Measurements from ENCODE around the gene S100A8.

The S100A8 gene

DNA sequence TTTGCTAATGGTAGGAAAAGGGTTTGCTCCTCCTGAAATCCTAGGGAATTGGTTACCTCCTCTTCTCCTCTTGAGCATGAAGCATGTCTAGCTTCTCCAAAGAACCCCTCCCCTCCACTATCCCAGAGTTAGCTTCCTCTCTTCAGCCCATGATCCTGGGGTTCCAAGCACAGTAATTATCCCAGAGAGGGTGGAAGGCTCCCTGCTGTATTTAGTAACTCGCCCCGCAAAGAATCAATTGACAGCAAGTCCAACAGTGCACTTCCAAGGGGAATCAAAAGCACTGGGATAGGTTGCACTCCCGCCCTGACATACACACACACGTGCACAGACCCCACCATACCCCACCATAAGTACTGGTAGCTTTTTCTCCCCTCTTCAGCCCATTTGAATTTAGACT, 3.1 kb downstream of the S100A8 start:
- Mint-ChIP-seq H3K27me3 (no peaks in the 10 kb centered on the region), H3K4me1 (ENCODE audit: low read depth) (no peaks in the 10 kb centered on the region), H3K9me3 (ENCODE audit: low read depth) (no peaks in the 10 kb centered on the region), H3K27ac (no peak overlapping the region), H3K4me3 (no peak overlapping the region), H3K36me3 (no peaks in the 10 kb centered on the region)

DNA sequence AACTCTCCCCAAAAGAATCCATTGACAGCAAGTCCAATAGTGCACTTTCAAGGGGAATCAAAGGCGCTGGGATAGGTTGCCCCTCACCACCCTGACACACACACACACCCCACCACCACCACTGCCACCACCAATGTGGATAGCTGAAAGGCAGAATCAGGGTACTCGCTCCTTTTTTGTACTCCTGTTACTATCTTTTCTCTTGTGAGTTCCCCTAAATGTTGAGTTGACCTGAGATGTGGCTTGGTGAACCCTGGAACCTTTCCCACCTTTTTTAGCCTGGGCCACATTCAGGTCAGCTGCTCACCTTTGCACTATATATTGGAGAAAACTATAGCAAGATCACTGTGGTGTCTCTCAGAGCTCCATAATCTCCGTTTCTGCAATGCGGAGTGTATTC, 3.9 kb downstream of the S100A8 start:
- Mint-ChIP-seq H3K4me3 (no peak overlapping the region), H3K36me3 (no peaks in the 10 kb centered on the region), H3K27ac (no peak overlapping the region), H3K4me1 (ENCODE audit: low read depth) (no peaks in the 10 kb centered on the region), H3K27me3 (no peaks in the 10 kb centered on the region), H3K9me3 (ENCODE audit: low read depth) (no peaks in the 10 kb centered on the region)

DNA sequence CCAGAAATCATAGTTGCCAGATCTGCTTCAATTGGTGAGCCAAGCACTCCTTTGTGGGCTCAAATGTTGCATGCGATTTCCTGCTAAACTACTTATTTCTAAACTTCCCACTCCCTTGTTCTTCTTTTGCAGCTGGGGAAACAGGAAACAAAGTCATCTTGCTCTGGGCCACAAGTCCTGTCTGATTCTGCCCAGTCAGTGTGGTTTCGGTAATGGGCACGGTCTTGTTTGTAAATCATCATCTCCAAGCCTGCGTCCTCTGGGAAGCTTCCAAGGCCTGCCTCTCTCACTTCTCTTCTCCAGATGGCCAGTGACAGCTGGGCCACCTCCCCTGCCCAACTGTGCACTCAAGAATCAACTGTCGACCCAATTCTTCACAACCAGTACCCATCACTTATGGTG, 4.4 kb downstream of the S100A8 start:
- H3K27ac Mint-ChIP-seq: no peak overlapping the region
- H3K36me3 Mint-ChIP-seq: no peaks in the 10 kb centered on the region
- no peaks in the 10 kb centered on the region for H3K4me1 Mint-ChIP-seq (ENCODE audit: low read depth)
- H3K4me3 Mint-ChIP-seq: no peak overlapping the region
- H3K27me3 Mint-ChIP-seq: no peaks in the 10 kb centered on the region
- H3K9me3 Mint-ChIP-seq (ENCODE audit: low read depth): no peaks in the 10 kb centered on the region

DNA sequence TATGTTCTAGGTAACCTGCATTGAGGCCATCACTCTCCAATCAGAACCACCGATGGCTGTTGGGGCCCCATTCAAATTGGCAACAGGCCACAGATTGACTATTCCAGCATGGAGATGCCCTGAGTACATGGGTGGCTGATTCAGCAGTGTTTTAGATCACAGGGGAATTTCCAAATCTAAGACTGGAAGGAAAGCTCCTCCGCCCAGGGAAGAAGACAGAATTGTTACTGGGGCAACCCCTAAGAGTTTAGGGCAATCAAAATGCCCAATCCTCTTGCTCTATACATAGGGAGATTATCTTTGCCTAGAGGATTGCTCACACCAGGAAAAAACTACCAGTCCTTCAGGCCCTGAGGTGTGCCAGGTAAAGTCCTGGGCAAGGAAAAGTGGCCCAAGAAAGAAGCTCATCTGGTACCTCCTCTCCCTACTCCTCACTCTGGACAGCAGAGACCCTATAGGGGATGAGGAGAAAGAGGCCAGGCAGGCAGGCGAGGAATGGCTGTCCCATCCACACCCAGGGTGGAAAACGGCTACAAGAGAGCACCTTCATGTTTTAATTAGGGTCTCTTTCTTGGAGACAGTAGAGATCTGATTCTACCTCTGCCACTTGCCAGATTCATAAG, 5.8 kb downstream of the S100A8 start:
- Mint-ChIP-seq H3K9me3 (ENCODE audit: low read depth) (no peaks in the 10 kb centered on the region), H3K4me1 (ENCODE audit: low read depth) (no peaks in the 10 kb centered on the region), H3K4me3 (no peak overlapping the region), H3K27me3 (no peaks in the 10 kb centered on the region), H3K36me3 (no peaks in the 10 kb centered on the region), H3K27ac (no peak overlapping the region)

DNA sequence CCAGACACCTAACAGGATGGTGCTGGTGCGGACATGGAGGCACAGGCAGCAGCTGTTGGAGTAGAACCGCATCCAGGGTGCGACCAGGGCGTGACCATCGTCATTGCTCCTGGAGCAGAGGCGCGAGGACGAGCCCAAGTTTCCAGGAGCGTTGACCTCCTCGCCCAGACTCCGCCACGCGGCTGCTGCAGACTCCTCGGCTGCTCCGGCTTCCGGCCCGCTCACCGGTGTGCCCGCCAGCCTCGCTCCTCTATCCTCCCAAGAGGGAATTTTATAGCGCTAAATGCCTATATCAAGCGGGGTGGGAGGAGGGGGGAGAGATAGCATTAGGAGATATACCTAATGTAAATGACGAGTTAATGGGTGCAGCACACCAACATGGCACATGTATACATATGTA, 10.2 kb downstream of the S100A8 start:
- H3K27me3 Mint-ChIP-seq: peaks cover 18% of the 10 kb centered on the region
- H3K36me3 Mint-ChIP-seq: peaks cover 3% of the 10 kb centered on the region
- H3K4me1 Mint-ChIP-seq (ENCODE audit: low read depth): no peaks in the 10 kb centered on the region
- no peaks in the 10 kb centered on the region for H3K9me3 Mint-ChIP-seq (ENCODE audit: low read depth)
- no peak overlapping the region for H3K27ac Mint-ChIP-seq
- no peak overlapping the region for H3K4me3 Mint-ChIP-seq

DNA sequence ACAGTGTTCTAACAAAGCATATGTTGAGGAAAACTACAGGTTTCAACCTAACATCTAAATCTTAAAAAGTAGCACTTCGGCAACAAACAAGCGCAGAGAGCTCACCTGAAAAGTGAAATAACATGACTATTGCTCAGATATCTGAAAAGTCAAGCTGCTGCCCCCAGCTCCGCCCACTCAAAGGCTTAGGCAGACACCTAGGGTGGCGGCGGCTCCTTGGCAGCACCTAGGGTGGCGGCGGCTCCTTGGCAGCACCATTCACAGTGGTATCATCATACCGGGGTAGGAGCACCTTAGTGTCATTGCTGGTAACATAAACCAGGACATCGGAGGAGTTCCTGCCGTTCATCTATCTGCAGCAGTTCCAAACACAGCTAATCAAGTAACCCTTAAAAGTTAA, 11.3 kb downstream of the S100A8 start:
- Mint-ChIP-seq H3K4me3 (no peak overlapping the region), H3K36me3 (peaks cover 3% of the 10 kb centered on the region), H3K27ac (no peak overlapping the region), H3K27me3 (peaks cover 18% of the 10 kb centered on the region), H3K4me1 (ENCODE audit: low read depth) (no peaks in the 10 kb centered on the region), H3K9me3 (ENCODE audit: low read depth) (no peaks in the 10 kb centered on the region)

DNA sequence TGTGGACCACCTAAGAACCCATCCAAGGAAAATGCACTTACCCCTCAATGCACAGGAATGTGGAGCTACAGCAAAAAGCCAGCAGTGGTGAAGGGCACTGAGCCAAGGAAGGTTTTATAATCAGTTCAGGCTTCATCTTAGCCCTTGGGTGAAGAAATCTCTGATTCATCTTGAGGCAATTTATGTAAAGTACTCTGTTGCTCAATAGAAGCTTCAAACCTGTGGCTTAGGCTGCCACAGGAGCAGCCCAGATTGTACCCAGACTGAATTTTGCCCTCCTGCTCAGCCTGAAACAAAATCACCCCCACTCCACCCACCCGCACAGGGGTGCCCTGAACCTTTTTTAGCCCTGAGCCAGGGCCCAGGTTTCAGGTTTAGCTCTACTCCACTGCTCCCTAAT, 15.4 kb downstream of the S100A8 start, which contains the start of gene S100A12:
Gene S100A12 (minus strand): TSS at position 111 of the 400 bp plus-strand sequence. CDS start 1,029 bp downstream, outside the sequence.
- Mint-ChIP-seq H3K27me3 (peaks cover 25% of the 10 kb centered on the region), H3K27ac (no peak within 1 kb of the TSS), H3K36me3 (peaks cover 3% of the 10 kb centered on the region), H3K4me3 (no peak within 1 kb of the TSS), H3K4me1 (ENCODE audit: low read depth) (no peaks in the 10 kb centered on the region), H3K9me3 (ENCODE audit: low read depth) (no peaks in the 10 kb centered on the region)

DNA sequence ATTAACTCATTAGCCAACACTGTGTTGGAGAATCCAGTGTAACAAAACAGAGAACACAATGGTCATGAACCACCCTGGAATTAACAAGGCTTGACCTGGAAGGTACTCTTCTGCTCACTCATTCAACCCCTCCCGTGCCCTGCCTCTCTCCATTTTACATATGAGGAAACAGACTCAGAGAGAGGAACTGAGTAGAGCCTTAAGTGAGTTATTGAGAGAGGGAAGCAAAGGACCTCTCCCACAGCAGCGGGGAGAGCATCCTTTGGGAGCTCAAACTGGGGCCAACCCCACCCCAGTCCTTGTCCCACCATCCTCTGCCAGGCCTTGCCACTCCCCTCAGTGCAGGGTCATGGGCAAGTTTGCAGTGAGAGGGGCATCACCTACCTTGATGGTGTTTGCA, 16.8 kb downstream of the S100A8 start:
- H3K27me3 Mint-ChIP-seq: peaks cover 21% of the 10 kb centered on the region
- H3K4me3 Mint-ChIP-seq: no peak overlapping the region
- H3K36me3 Mint-ChIP-seq: peaks cover 3% of the 10 kb centered on the region
- no peaks in the 10 kb centered on the region for H3K4me1 Mint-ChIP-seq (ENCODE audit: low read depth)
- H3K9me3 Mint-ChIP-seq (ENCODE audit: low read depth): no peaks in the 10 kb centered on the region
- H3K27ac Mint-ChIP-seq: no peak overlapping the region

DNA sequence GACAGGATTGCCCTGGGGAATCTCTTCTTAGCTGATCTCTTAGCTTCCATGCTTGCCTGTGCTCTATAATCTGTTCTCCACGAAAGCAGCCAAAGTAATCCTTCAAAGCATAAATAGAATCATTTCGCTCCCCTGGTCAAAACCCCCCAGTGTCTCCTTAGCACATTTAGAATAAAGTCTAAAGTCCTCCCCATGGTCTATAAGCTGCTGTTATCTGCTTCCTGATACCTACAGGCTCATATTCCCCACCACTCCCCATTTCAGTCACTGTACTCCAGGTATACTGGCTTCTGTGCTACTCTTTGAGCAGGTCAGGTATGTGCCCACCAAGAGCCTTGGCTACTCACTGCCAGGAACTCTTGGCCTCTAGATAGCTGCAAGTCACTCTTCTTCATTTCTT, 18.3 kb downstream of the S100A8 start:
- no peaks in the 10 kb centered on the region for H3K9me3 Mint-ChIP-seq (ENCODE audit: low read depth)
- peaks cover 3% of the 10 kb centered on the region for H3K36me3 Mint-ChIP-seq
- no peak overlapping the region for H3K4me3 Mint-ChIP-seq
- peaks cover 18% of the 10 kb centered on the region for H3K27me3 Mint-ChIP-seq
- H3K27ac Mint-ChIP-seq: no peak overlapping the region
- no peaks in the 10 kb centered on the region for H3K4me1 Mint-ChIP-seq (ENCODE audit: low read depth)

DNA sequence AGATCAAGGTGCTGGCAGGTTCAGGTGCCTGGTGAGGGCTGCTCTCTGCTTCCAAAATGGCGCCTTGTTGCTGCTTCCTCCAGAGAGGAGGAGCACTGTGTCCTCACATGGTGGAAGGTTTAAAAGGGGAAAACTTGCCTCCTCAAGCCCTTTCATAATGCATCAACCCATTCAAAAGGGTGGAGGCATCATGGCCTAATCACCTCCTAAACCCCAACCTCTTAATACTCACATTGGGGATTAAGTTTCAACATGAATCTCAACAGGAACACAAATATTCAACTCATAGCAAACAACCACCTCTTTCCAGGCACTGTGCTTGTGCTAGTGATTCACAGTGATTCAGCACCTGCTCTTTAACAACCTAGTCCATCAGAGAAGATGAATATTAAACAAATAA, 19.6 kb downstream of the S100A8 start:
- Mint-ChIP-seq H3K27ac (no peak overlapping the region), H3K4me3 (no peak overlapping the region), H3K9me3 (ENCODE audit: low read depth) (no peaks in the 10 kb centered on the region), H3K4me1 (ENCODE audit: low read depth) (no peaks in the 10 kb centered on the region), H3K27me3 (peaks cover 10% of the 10 kb centered on the region), H3K36me3 (no peaks in the 10 kb centered on the region)

DNA sequence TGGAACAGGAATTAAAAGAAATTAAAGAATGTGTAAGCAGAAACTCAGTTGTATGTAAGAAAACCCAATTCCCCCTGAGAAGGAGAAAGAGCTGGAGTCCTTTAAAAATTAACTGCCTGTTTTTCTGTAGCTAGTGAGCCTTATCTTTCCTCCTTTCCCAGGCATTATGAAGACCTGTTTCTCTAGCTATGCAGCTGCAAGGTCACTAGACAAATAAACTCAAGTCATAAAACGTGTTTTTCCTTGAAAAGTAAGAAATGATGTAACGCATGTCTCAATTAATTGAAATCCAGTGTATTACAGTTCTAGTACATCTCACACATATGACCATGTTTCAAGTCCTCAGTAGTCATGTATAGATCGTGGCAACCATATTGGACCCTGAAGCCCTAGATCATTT, 20.7 kb downstream of the S100A8 start:
- Mint-ChIP-seq H3K36me3 (no peaks in the 10 kb centered on the region), H3K27ac (no peak overlapping the region), H3K9me3 (ENCODE audit: low read depth) (no peaks in the 10 kb centered on the region), H3K27me3 (peaks cover 7% of the 10 kb centered on the region), H3K4me3 (no peak overlapping the region), H3K4me1 (ENCODE audit: low read depth) (no peaks in the 10 kb centered on the region)

DNA sequence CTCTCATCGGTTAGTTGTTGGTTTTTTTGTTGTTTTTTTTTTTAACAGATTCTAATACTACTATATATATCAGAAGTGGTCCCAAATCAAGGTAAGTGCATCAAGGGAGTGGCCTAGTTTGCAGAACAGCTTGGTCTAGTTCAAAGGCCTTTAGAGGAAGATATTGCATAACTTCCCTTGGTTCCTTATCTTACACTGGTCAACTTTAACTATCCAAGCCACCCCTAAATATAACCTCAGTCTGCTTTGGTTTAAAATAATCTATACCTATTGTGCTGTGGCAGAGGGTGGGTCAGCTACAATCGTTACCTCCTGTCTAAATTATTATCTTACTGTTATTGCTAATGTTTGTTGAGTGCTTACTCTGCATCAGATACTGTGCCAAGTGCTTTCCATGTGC, 22.4 kb downstream of the S100A8 start:
- Mint-ChIP-seq H3K9me3 (ENCODE audit: low read depth) (no peaks in the 10 kb centered on the region), H3K36me3 (no peaks in the 10 kb centered on the region), H3K4me1 (ENCODE audit: low read depth) (no peaks in the 10 kb centered on the region), H3K27ac (no peak overlapping the region), H3K27me3 (peaks cover 6% of the 10 kb centered on the region), H3K4me3 (no peak overlapping the region)

DNA sequence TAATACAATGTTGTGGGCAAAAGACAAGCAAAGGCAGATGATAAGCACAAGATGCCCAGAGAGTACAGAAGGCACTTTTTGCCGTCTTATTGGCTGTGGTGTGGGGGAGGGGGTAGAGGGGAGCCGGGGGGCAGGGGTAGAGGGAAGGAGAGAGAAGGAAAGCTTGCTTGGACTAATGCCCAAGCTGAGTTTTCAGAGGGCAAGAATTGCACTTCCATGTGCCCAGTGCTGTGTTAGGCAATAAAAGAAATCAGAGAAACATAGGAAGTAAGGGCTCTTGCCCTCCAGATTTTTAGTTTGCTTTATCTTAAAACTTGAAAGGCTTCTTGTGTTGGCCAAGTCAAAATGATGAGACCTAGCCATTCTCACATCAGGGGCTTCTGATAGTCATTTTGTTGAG, 23.8 kb downstream of the S100A8 start:
- no peaks in the 10 kb centered on the region for H3K36me3 Mint-ChIP-seq
- no peak overlapping the region for H3K4me3 Mint-ChIP-seq
- H3K4me1 Mint-ChIP-seq (ENCODE audit: low read depth): no peaks in the 10 kb centered on the region
- H3K27ac Mint-ChIP-seq: no peak overlapping the region
- H3K9me3 Mint-ChIP-seq (ENCODE audit: low read depth): no peaks in the 10 kb centered on the region
- H3K27me3 Mint-ChIP-seq: peaks cover 2% of the 10 kb centered on the region

DNA sequence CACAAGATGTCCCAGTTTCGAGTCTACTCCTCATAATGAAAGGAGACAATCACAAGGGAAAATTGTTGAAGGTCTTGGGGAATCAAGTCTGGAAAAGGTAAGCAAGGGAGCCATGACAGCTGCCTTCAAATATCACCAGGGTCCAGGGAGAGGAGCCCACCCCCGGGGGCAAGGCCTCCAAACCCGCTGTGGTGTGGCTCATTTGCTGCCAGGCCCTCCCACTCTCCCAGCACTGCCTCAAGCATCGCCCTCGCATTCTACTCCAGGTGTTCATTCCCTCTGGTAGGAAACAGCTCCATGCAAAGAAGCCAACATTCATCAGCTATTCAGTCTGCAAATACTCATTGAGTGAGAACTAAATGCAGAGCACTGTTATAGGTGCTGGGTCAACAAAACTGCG, 24.6 kb downstream of the S100A8 start:
- no peaks in the 10 kb centered on the region for H3K4me1 Mint-ChIP-seq (ENCODE audit: low read depth)
- H3K36me3 Mint-ChIP-seq: no peaks in the 10 kb centered on the region
- H3K27me3 Mint-ChIP-seq: peaks cover 2% of the 10 kb centered on the region
- no peaks in the 10 kb centered on the region for H3K9me3 Mint-ChIP-seq (ENCODE audit: low read depth)
- H3K4me3 Mint-ChIP-seq: no peak overlapping the region
- H3K27ac Mint-ChIP-seq: no peak overlapping the region

DNA sequence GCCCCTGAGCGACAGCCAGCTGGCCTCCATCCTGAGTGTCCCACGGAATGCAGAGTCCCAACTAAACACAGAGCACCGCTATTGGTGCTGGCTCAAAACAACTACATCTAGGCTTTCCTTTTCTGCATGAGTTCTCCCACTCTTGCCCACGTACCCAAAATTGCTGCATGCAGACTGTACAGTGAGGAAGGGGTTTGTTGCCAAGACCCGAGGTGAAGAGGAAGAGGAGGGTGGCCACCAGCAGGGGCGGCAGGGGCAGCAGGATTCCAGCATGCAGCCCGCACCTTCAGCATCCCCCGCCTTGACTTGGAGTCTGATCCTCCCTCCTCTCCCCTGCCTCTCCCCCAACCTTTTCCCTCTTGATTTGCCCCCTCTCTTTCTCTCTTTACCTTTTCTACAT, 25.2 kb downstream of the S100A8 start:
- H3K36me3 Mint-ChIP-seq: no peaks in the 10 kb centered on the region
- H3K4me1 Mint-ChIP-seq (ENCODE audit: low read depth): no peaks in the 10 kb centered on the region
- no peaks in the 10 kb centered on the region for H3K27me3 Mint-ChIP-seq
- H3K4me3 Mint-ChIP-seq: no peak overlapping the region
- no peaks in the 10 kb centered on the region for H3K9me3 Mint-ChIP-seq (ENCODE audit: low read depth)
- H3K27ac Mint-ChIP-seq: no peak overlapping the region

All from activated naive CD8-positive, alpha-beta T cell (primary cell).